NT2/D1 (cell line): ENCODE data around the gene PLCB1.
"Not testable (repeated sequence)": the region's sequence is repeated elsewhere in the genome, so short reads cannot be mapped to it uniquely, and the experiment has no call there.

Experiments used
- DNase-seq: peaks from one replicate; pipeline ENCODE4 v3.0.0-alpha.2; 2011; ENCODE audit warnings: low read depth, low spot score
- H3K27me3 ChIP-seq: 2 replicates; pipeline ENCODE4 v1.6.0; 2011; ENCODE audit warnings: mild to moderate bottlenecking; ENCODE audit not compliant: insufficient read length, insufficient read depth
- H3K36me3 ChIP-seq: 2 replicates; pipeline ENCODE4 v1.6.1; 2011; ENCODE audit warnings: mild to moderate bottlenecking, low read length, mixed read lengths; ENCODE audit not compliant: insufficient read depth, insufficient read length
- H3K4me1 ChIP-seq: 2 replicates; pipeline ENCODE4 v1.5.1; 2011; ENCODE audit not compliant: insufficient read depth, insufficient read length
- H3K4me3 ChIP-seq: 2 replicates; pipeline ENCODE4 v1.5.1; 2011; ENCODE audit warnings: low read depth; ENCODE audit not compliant: insufficient read length
- H3K9ac ChIP-seq: 2 replicates; pipeline ENCODE4 v1.6.0; 2011; ENCODE audit warnings: low read depth; ENCODE audit not compliant: insufficient read length
- H3K9me3 ChIP-seq: 2 replicates; pipeline ENCODE4 v1.5.1; 2011; ENCODE audit warnings: mild to moderate bottlenecking, low read length; ENCODE audit not compliant: insufficient read depth
- SUZ12 ChIP-seq: IDR thresholded peaks from 2 replicates; pipeline ENCODE4 v1.6.1; 2011; ENCODE audit not compliant: insufficient read length, insufficient read depth; ENCODE audit errors: extremely low read depth
- YY1 ChIP-seq: IDR thresholded peaks from 2 replicates; pipeline ENCODE4 v1.6.1; 2011; ENCODE audit not compliant: insufficient read length, insufficient read depth
- ZNF274 ChIP-seq: IDR thresholded peaks from 2 replicates; pipeline ENCODE4 v1.6.1; 2011; ENCODE audit warnings: mild to moderate bottlenecking, low read depth, low read length

Gene PLCB1

GRCh38 chr20:8807480-8808201, 675.6 kb downstream of the PLCB1 start:
- Histone ChIP-seq H3K9me3 (no peaks in the 10 kb centered on the region), H3K9ac (no peak overlapping the region)

GRCh38 chr20:8808202-8808535, 676.1 kb downstream of the PLCB1 start:
- Histone ChIP-seq H3K4me3 (no peak overlapping the region), H3K27me3 (no peaks in the 10 kb centered on the region), H3K9ac (no peak overlapping the region), H3K36me3 (no peaks in the 10 kb centered on the region), H3K4me1 (peaks cover 4% of the 10 kb centered on the region), H3K9me3 (no peaks in the 10 kb centered on the region)
- DNase-seq, result no peak
- TF ChIP-seq YY1 (no peak), ZNF274 (no peak), SUZ12 (no peak)

More at GRCh38 chr20:8807480-8808201, 675.6 kb downstream of the PLCB1 start:
- Histone ChIP-seq H3K4me3 (no peak overlapping the region), H3K36me3 (no peaks in the 10 kb centered on the region), H3K4me1 (peaks cover 4% of the 10 kb centered on the region), H3K27me3 (no peaks in the 10 kb centered on the region)
- DNase-seq, result no peak
- TF ChIP-seq ZNF274 (no peak), YY1 (no peak), SUZ12 (no peak)

- Histone ChIP-seq H3K27me3 (no peaks in the 10 kb centered on the region), H3K9me3 (no peaks in the 10 kb centered on the region), H3K4me1 (peaks cover 4% of the 10 kb centered on the region), H3K9ac (no peak overlapping the region), H3K4me3 (no peak overlapping the region), H3K36me3 (no peaks in the 10 kb centered on the region)
- DNase-seq, result no peak
- TF ChIP-seq ZNF274, result no peak
- TF ChIP-seq YY1, result no peak
- no peak for TF ChIP-seq SUZ12
Observed at GRCh38 chr20:8809107-8809953, 677.3 kb downstream of the PLCB1 start.

GRCh38 chr20:8811801-8812594, 679.9 kb downstream of the PLCB1 start:
- Histone ChIP-seq H3K36me3 (no peaks in the 10 kb centered on the region), H3K27me3 (no peaks in the 10 kb centered on the region), H3K9me3 (no peaks in the 10 kb centered on the region), H3K4me1 (peaks cover 4% of the 10 kb centered on the region), H3K9ac (no peak overlapping the region), H3K4me3 (no peak overlapping the region)
- TF ChIP-seq SUZ12 (no peak), ZNF274 (no peak), YY1 (no peak)
- peak; percentile 52 for DNase-seq

- Histone ChIP-seq H3K9ac (no peak overlapping the region), H3K27me3 (no peaks in the 10 kb centered on the region), H3K4me3 (no peak overlapping the region), H3K36me3 (no peaks in the 10 kb centered on the region), H3K4me1 (peaks cover 4% of the 10 kb centered on the region), H3K9me3 (no peaks in the 10 kb centered on the region)
- peak; percentile 46 for DNase-seq
- no peak for TF ChIP-seq YY1
Observed at GRCh38 chr20:8812817-8813216, 680.8 kb downstream of the PLCB1 start.

- no peak for TF ChIP-seq SUZ12
- TF ChIP-seq ZNF274, result no peak
- TF ChIP-seq YY1, result no peak
- no peak overlapping the region for H3K9ac ChIP-seq
- H3K27me3 ChIP-seq, result no peaks in the 10 kb centered on the region
- H3K4me3 ChIP-seq, result no peak overlapping the region
- peaks cover 2% of the 10 kb centered on the region for H3K4me1 ChIP-seq
- H3K9me3 ChIP-seq, result no peaks in the 10 kb centered on the region
- H3K36me3 ChIP-seq, result no peaks in the 10 kb centered on the region
- DNase-seq, result no peak
Observed at GRCh38 chr20:8815208-8815607, 683.1 kb downstream of the PLCB1 start.

- no peak overlapping the region for H3K9ac ChIP-seq
- H3K4me1 ChIP-seq, result no peaks in the 10 kb centered on the region
- no peaks in the 10 kb centered on the region for H3K27me3 ChIP-seq
- TF ChIP-seq YY1 (no peak), SUZ12 (no peak), ZNF274 (no peak)
- DNase-seq, result no peak
- no peaks in the 10 kb centered on the region for H3K36me3 ChIP-seq
- no peaks in the 10 kb centered on the region for H3K9me3 ChIP-seq
- no peak overlapping the region for H3K4me3 ChIP-seq
Observed at GRCh38 chr20:8829256-8829655, 697.2 kb downstream of the PLCB1 start.

- not testable (repeated sequence) for DNase-seq, H3K9me3 ChIP-seq, H3K4me3 ChIP-seq, H3K9ac ChIP-seq, H3K36me3 ChIP-seq, H3K4me1 ChIP-seq, H3K27me3 ChIP-seq
Observed at GRCh38 chr20:8834294-8834693, 702.2 kb downstream of the PLCB1 start.
